Thyroid gland (tissue), 4 donors: ENCODE results near the gene SLC29A2. TPM values are rescaled to one million over a fixed set of nuclear protein-coding genes. Genes with fewer than 3 reads are reported as not detected.

ENCODE experiments used
- DNase-seq, 2 donors: peaks; one replicate each; pipeline ENCODE4 v3.0.0-alpha.2; 2019
- H3K27ac ChIP-seq, 3 donors: fragments of 200-600 bp; sonication (generic); 1 replicate in 2 of 3; 2 replicates in 1 of 3; pipeline ENCODE4 v1.5.1; 2016 to 2019; ENCODE audit warnings: mild to moderate bottlenecking in 1 of 3, moderate library complexity in 1 of 3
- H3K27me3 ChIP-seq: fragments of 200-600 bp; sonication (generic); one replicate; pipeline ENCODE4 v1.5.1; 2019
- H3K36me3 ChIP-seq, 2 donors: fragments of 200-600 bp; sonication (generic); one replicate each; pipeline ENCODE4 v1.5.1; 2016 to 2019
- H3K4me1 ChIP-seq, 2 donors: fragments of 200-600 bp; sonication (generic); one replicate each; pipeline ENCODE4 v1.5.1; 2017 to 2019
- H3K4me3 ChIP-seq, 3 donors: fragments of 200-600 bp; sonication (generic); replicated peaks in 1 of 3; 1 replicate in 2 of 3; 2 replicates in 1 of 3; pipeline ENCODE4 v1.5.1; 2016; ENCODE audit warnings: mild to moderate bottlenecking in 1 of 3
- H3K9me3 ChIP-seq: fragments of 200-600 bp; sonication (generic); one replicate; pipeline ENCODE4 v1.5.1; 2017
- CTCF ChIP-seq, 6 experiments: fragments of 200-600 bp in 3 of 6; fragments of 450-650 bp in 3 of 6; sonication (generic) in 3 of 6; IDR thresholded peaks; one replicate each; pipeline ENCODE4 v1.5.1; 2016 to 2019; ENCODE audit warnings: antibody characterized with exemption in 6 of 6, mild to moderate bottlenecking in 2 of 6, inconsistent platforms in 1 of 6, moderate library complexity in 1 of 6
- POLR2A ChIP-seq, 2 donors: fragments of 450-650 bp; IDR thresholded peaks; one replicate each; pipeline ENCODE4 v1.6.1; 2017; ENCODE audit warnings: antibody characterized with exemption in 2 of 2, mild to moderate bottlenecking in 2 of 2, moderate library complexity in 1 of 2
- WGBS, 2 donors: methylation state at CpG; one replicate each; pipeline ENCODE4 v1.1.5; 2017; 5-methylcytosine and 5-hydroxymethylcytosine counted together
- intact Hi-C: fragments of 100-400 bp; cut with DNase I; formaldehyde crosslinking; loops from one replicate; pipeline ENCODE4 v1.15.1; 2023
- total RNA-seq, 4 donors: library from RNA; depleted of rRNA; stranded (reverse); fragments of >200 nt; gene quantifications; one replicate each; pipeline ENCODE4 v1.2.3, GENCODE V29; 2016

The SLC29A2 gene
- total RNA-seq, 4 donors from 2014 or later: 5.0 to 11.4 (median 8.3) TPM

DNA sequence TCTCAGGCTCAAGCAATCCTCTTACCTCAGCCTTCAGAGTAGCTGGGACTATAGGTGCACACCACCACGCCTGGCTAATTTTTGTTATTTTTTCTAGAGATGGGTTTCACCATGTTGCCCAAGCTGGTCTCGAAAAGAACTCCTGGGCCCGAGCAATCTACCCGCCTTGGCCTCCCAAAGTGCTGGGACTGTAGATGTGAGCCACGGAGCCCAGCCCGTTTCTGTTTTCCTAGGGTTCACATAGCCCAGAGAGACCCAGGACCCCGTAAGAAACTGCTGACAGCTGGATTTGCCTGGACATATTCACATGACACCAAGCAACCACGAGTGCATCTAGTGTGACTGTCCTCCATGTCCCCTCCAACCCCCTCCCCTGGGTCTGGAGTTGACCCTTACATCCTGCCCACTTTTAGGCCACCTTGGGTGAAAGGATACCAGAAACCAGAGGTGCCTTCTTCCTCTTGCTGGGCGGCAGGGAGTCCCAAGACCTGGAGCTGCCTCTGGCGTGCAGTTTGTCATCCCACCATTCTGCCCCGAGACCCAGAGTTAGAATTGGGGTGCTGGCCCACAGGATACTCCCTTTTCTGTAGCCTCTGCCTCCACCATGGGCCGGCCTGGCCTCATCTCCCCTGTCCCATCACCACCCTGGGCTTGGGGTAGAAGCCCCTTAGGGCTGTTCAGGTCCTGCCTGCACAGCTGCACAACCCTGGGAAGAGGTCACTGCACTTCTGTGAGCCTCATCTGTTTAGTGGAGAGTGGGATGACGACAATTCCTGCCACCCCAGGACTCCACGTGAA, 31.7 kb downstream of the SLC29A2 start:
- no peak overlapping the region for H3K27ac ChIP-seq
- no peaks in the 10 kb centered on the region for H3K27me3 ChIP-seq
- peaks cover 21 to 29% of the 10 kb centered on the region in 2 donors for H3K4me1 ChIP-seq
- intact Hi-C loops: no loop called here
- WGBS, 2 donors: 76 to 78% methylated on average over 10 to 14 of the region's 14 CpGs
- TF ChIP-seq CTCF (IDR thresholded peaks at IDR 0.05) (no peak), POLR2A (IDR thresholded peaks at IDR 0.05) (no peak)
- no peaks in the 10 kb centered on the region for H3K9me3 ChIP-seq
- DNase-seq: no peak
- no peak overlapping the region for H3K4me3 ChIP-seq
- peaks cover 31 to 32% of the 10 kb centered on the region in 2 donors for H3K36me3 ChIP-seq

GRCh38 chr11:66339162-66339675, 32.3 kb downstream of the SLC29A2 start:
- H3K27ac ChIP-seq: no peak overlapping the region
- no peak overlapping the region for H3K4me3 ChIP-seq
- 78 to 80% methylated on average over 6 of the region's 6 CpGs for WGBS, 2 donors
- H3K9me3 ChIP-seq: no peaks in the 10 kb centered on the region
- H3K27me3 ChIP-seq: no peaks in the 10 kb centered on the region
- H3K4me1 ChIP-seq: peaks cover 16 to 32% of the 10 kb centered on the region in 2 donors
- intact Hi-C loops: no loop called here
- TF ChIP-seq CTCF (IDR thresholded peaks at IDR 0.05) (no peak), POLR2A (IDR thresholded peaks at IDR 0.05) (no peak)
- peaks cover 31 to 32% of the 10 kb centered on the region in 2 donors for H3K36me3 ChIP-seq
- DNase-seq: no peak

DNA sequence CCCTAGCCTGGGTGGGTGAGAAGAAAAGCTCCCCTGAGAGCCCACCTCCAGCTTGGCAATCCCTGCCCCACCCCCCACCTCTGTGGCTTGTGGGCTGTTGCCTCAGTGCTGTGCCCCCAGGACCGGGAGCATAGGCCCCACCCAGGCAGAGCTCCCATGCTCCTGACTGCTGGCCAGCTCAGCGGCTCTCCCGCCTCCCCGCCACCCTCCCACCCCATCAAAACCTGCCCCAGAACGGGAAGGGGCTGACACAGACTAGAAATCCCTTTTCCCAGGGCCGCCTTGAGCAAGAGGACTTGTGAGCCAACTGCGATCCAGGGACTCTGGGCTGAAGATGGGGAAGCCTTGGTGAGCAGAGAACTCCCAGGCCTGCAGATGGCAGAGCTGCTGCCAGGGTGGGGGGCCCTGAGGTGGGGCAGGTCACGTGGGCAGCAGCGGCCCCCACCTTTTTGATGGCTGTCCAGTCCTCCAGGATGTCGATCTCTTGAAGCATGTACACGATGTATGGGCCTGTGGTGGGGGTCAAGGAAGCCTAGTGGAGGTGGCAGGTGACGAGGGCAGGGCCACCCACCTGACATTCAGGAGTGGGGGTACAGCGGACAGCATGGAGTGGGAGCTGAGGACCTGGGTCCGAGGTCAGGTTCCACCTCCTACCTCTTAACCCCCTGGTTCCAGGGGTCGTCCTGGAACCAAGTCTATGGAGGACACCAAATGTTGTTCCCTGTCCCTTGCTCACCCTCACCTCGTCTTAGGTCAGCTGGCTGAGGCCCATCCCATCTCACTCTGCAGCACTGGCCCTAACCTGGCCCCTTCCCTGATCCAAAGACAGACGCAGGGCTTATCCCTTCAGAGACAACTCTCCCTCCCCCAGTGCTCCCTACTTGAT, 33.0 kb downstream of the SLC29A2 start:
- H3K27ac ChIP-seq: no peak overlapping the region
- WGBS, 2 donors: 86 to 95% methylated on average over 11 to 14 of the region's 17 CpGs

GRCh38 chr11:66337103-66337899, 34.3 kb downstream of the SLC29A2 start:
- peaks cover 7 to 24% of the 10 kb centered on the region in 2 donors for H3K4me1 ChIP-seq
- no peak overlapping the region for H3K4me3 ChIP-seq
- intact Hi-C loops: no loop called here
- H3K27ac ChIP-seq: no peak overlapping the region
- 68 to 84% methylated on average over 9 to 13 of the region's 18 CpGs for WGBS, 2 donors
- no peak for TF ChIP-seq POLR2A (IDR thresholded peaks at IDR 0.05)
- no peak for TF ChIP-seq CTCF (IDR thresholded peaks at IDR 0.05)
- no peaks in the 10 kb centered on the region for H3K9me3 ChIP-seq
- H3K27me3 ChIP-seq: no peaks in the 10 kb centered on the region
- H3K36me3 ChIP-seq: peaks cover 31 to 32% of the 10 kb centered on the region in 2 donors
- no peak for DNase-seq

More for the DNA sequence above, 33.0 kb downstream of the SLC29A2 start:
- Histone ChIP-seq H3K36me3 (peaks cover 31 to 32% of the 10 kb centered on the region in 2 donors), H3K9me3 (no peaks in the 10 kb centered on the region), H3K4me3 (no peak overlapping the region), H3K27me3 (no peaks in the 10 kb centered on the region), H3K4me1 (peaks cover 10 to 25% of the 10 kb centered on the region in 2 donors)
- TF ChIP-seq CTCF (IDR thresholded peaks at IDR 0.05) (no peak), POLR2A (IDR thresholded peaks at IDR 0.05) (no peak)
- DNase-seq: no peak
- intact Hi-C loops: no loop called here
